Central memory CD8-positive, alpha-beta T cell (primary cell): ENCODE measurements around the gene NFU1.

ENCODE experiments used
- ATAC-seq: fragments of 150-1000 bp; cut with Tn5 transposase; replicated peaks from 2 replicates; pipeline ENCODE4 v1.10.0; 2022; ENCODE audit warnings: mild to moderate bottlenecking, moderate FRiP score, moderate number of reproducible peaks; ENCODE audit not compliant: poor library complexity, severe bottlenecking; ENCODE audit errors: extremely low read depth
- DNase-seq, 2 donors: peaks; one replicate each; pipeline ENCODE4 v3.0.0; 2021; ENCODE audit warnings: low spot score in 2 of 2
- H3K27ac Mint-ChIP-seq: one replicate; pipeline ENCODE4 v1.8.0; 2022; ENCODE audit warnings: low read depth, mild to moderate bottlenecking, moderate library complexity, mixed read lengths
- H3K27me3 Mint-ChIP-seq: one replicate; pipeline ENCODE4 v1.8.0; 2022; ENCODE audit warnings: mixed read lengths
- H3K36me3 Mint-ChIP-seq: one replicate; pipeline ENCODE4 v1.8.0; 2022; ENCODE audit warnings: mild to moderate bottlenecking, moderate library complexity, mixed read lengths; ENCODE audit not compliant: insufficient read depth
- H3K4me1 Mint-ChIP-seq: one replicate; pipeline ENCODE4 v1.8.0; 2022; ENCODE audit warnings: mixed read lengths
- H3K4me3 Mint-ChIP-seq: one replicate; pipeline ENCODE4 v1.8.0; 2022; ENCODE audit warnings: mild to moderate bottlenecking, moderate library complexity, mixed read lengths
- H3K9me3 Mint-ChIP-seq: one replicate; pipeline ENCODE4 v1.8.0; 2022; ENCODE audit warnings: mixed read lengths

Gene NFU1

GRCh38 chr2:69436938-69437750 lies at the start of gene NFU1:
TSS of gene NFU1 (minus strand) at chr2:69437435. CDS start at chr2:69437422, 13 bp downstream.
- Mint-ChIP-seq H3K27me3 (no peaks in the 10 kb centered on the region), H3K4me3 (peak within 1 kb of the TSS; percentile 83), H3K9me3 (no peaks in the 10 kb centered on the region), H3K4me1 (peaks cover 34% of the 10 kb centered on the region), H3K36me3 (peaks cover 9% of the 10 kb centered on the region), H3K27ac (peak within 1 kb of the TSS; percentile 94)
- peak; percentile 82 to 84 for DNase-seq
- peak; percentile 81 for ATAC-seq

- DNase-seq (no peak), ATAC-seq (no peak)
- Mint-ChIP-seq H3K36me3 (peaks cover 46% of the 10 kb centered on the region), H3K4me1 (peaks cover 12% of the 10 kb centered on the region), H3K27me3 (no peaks in the 10 kb centered on the region), H3K27ac (no peak overlapping the region), H3K4me3 (no peak overlapping the region), H3K9me3 (no peaks in the 10 kb centered on the region)
Measured at GRCh38 chr2:69483696-69484095, 46.5 kb upstream of the NFU1 start.

GRCh38 chr2:69483024-69483423 lies 45.8 kb upstream of the NFU1 start:
- ATAC-seq = no peak
- no peak for DNase-seq
- Mint-ChIP-seq H3K27ac (no peak overlapping the region), H3K4me3 (no peak overlapping the region), H3K4me1 (peaks cover 13% of the 10 kb centered on the region), H3K36me3 (peaks cover 41% of the 10 kb centered on the region), H3K27me3 (no peaks in the 10 kb centered on the region), H3K9me3 (no peaks in the 10 kb centered on the region)

- peaks cover 19% of the 10 kb centered on the region for H3K4me1 Mint-ChIP-seq
- H3K36me3 Mint-ChIP-seq = peaks cover 41% of the 10 kb centered on the region
- no peaks in the 10 kb centered on the region for H3K9me3 Mint-ChIP-seq
- H3K27ac Mint-ChIP-seq = no peak overlapping the region
- no peak overlapping the region for H3K4me3 Mint-ChIP-seq
- DNase-seq (no peak), ATAC-seq (no peak)
- no peaks in the 10 kb centered on the region for H3K27me3 Mint-ChIP-seq
Measured at GRCh38 chr2:69482471-69482870, 45.2 kb upstream of the NFU1 start.

GRCh38 chr2:69481421-69481820 lies 44.2 kb upstream of the NFU1 start:
- Mint-ChIP-seq H3K27me3 (no peaks in the 10 kb centered on the region), H3K36me3 (peaks cover 41% of the 10 kb centered on the region), H3K4me3 (no peak overlapping the region), H3K4me1 (peaks cover 29% of the 10 kb centered on the region), H3K27ac (no peak overlapping the region), H3K9me3 (no peaks in the 10 kb centered on the region)
- ATAC-seq (no peak), DNase-seq (no peak)

GRCh38 chr2:69477627-69478026 lies 40.4 kb upstream of the NFU1 start:
- peaks cover 37% of the 10 kb centered on the region for H3K4me1 Mint-ChIP-seq
- ATAC-seq = no peak
- peaks cover 36% of the 10 kb centered on the region for H3K36me3 Mint-ChIP-seq
- DNase-seq = no peak
- no peak overlapping the region for H3K27ac Mint-ChIP-seq
- no peak overlapping the region for H3K4me3 Mint-ChIP-seq
- H3K27me3 Mint-ChIP-seq = no peaks in the 10 kb centered on the region
- no peaks in the 10 kb centered on the region for H3K9me3 Mint-ChIP-seq

GRCh38 chr2:69474688-69475087 lies 37.5 kb upstream of the NFU1 start:
- H3K4me1 Mint-ChIP-seq = peaks cover 33% of the 10 kb centered on the region
- H3K4me3 Mint-ChIP-seq = no peak overlapping the region
- ATAC-seq = no peak
- no peaks in the 10 kb centered on the region for H3K9me3 Mint-ChIP-seq
- peaks cover 24% of the 10 kb centered on the region for H3K36me3 Mint-ChIP-seq
- no peak for DNase-seq
- H3K27ac Mint-ChIP-seq = peak overlapping the region; percentile 78
- no peaks in the 10 kb centered on the region for H3K27me3 Mint-ChIP-seq

GRCh38 chr2:69471793-69472192 lies 34.6 kb upstream of the NFU1 start:
- Mint-ChIP-seq H3K27ac (peak overlapping the region; percentile 7), H3K4me1 (peaks cover 19% of the 10 kb centered on the region), H3K4me3 (no peak overlapping the region), H3K9me3 (no peaks in the 10 kb centered on the region), H3K36me3 (peaks cover 23% of the 10 kb centered on the region), H3K27me3 (no peaks in the 10 kb centered on the region)
- ATAC-seq (no peak), DNase-seq (no peak)

- peaks cover 27% of the 10 kb centered on the region for H3K36me3 Mint-ChIP-seq
- ATAC-seq (no peak), DNase-seq (no peak)
- no peaks in the 10 kb centered on the region for H3K9me3 Mint-ChIP-seq
- no peaks in the 10 kb centered on the region for H3K27me3 Mint-ChIP-seq
- peak overlapping the region; percentile 7 for H3K27ac Mint-ChIP-seq
- H3K4me3 Mint-ChIP-seq = no peak overlapping the region
- peaks cover 14% of the 10 kb centered on the region for H3K4me1 Mint-ChIP-seq
Measured at GRCh38 chr2:69470911-69471310, 33.7 kb upstream of the NFU1 start.

- Mint-ChIP-seq H3K4me3 (no peak overlapping the region), H3K9me3 (no peaks in the 10 kb centered on the region), H3K4me1 (peaks cover 6% of the 10 kb centered on the region), H3K27me3 (no peaks in the 10 kb centered on the region), H3K36me3 (peaks cover 31% of the 10 kb centered on the region), H3K27ac (no peak overlapping the region)
- ATAC-seq (no peak), DNase-seq (no peak)
Measured at GRCh38 chr2:69469784-69470183, 32.5 kb upstream of the NFU1 start.

- Mint-ChIP-seq H3K27me3 (no peaks in the 10 kb centered on the region), H3K9me3 (no peaks in the 10 kb centered on the region), H3K4me3 (no peak overlapping the region), H3K4me1 (peaks cover 6% of the 10 kb centered on the region), H3K36me3 (peaks cover 32% of the 10 kb centered on the region), H3K27ac (no peak overlapping the region)
- no peak for ATAC-seq
- no peak for DNase-seq
Measured at GRCh38 chr2:69469375-69469774, 32.1 kb upstream of the NFU1 start.

GRCh38 chr2:69466728-69467127 lies 29.5 kb upstream of the NFU1 start:
- no peaks in the 10 kb centered on the region for H3K9me3 Mint-ChIP-seq
- H3K27me3 Mint-ChIP-seq = no peaks in the 10 kb centered on the region
- DNase-seq (no peak), ATAC-seq (no peak)
- H3K27ac Mint-ChIP-seq = peak overlapping the region; percentile 16
- H3K36me3 Mint-ChIP-seq = peaks cover 36% of the 10 kb centered on the region
- H3K4me3 Mint-ChIP-seq = no peak overlapping the region
- H3K4me1 Mint-ChIP-seq = peaks cover 6% of the 10 kb centered on the region
